Ureter (tissue), 1 donor: ENCODE results near the gene SMC5. TPM values are rescaled to one million over a fixed set of nuclear protein-coding genes. Genes with fewer than 3 reads are reported as not detected.
A peak's percentile ranks its signal among the peaks of the same experiment; 100 is the strongest.
"Not testable (repeated sequence)": the region's sequence is repeated elsewhere in the genome, so short reads cannot be mapped to it uniquely, and the experiment has no call there.

Experiments
- DNase-seq: peaks from one replicate; pipeline ENCODE4 v3.0.0-alpha.2; 2020; ENCODE audit warnings: low spot score
- total RNA-seq: library from RNA; stranded (reverse); gene quantifications from one replicate; pipeline ENCODE4 v1.2.4, GENCODE V29; 2023
- donor health status: DM: yes; HTN: yes; CAD: no.

SMC5 gene
- total RNA-seq, 1 donor from 2014 or later: 54.4 TPM

- DNase-seq: no peak
Measured at GRCh38 chr9:70363760-70364159, 105.0 kb downstream of the SMC5 start.

- DNase-seq: no peak
Measured at GRCh38 chr9:70367305-70367930, 108.6 kb downstream of the SMC5 start.

GRCh38 chr9:70374962-70375618 is 116.3 kb downstream of the SMC5 start:
- DNase-seq: no peak

- DNase-seq: no peak
Measured at GRCh38 chr9:70382046-70382708, 123.4 kb downstream of the SMC5 start.

- no peak for DNase-seq
Measured at GRCh38 chr9:70382709-70383605, 124.2 kb downstream of the SMC5 start.

- no peak for DNase-seq
Measured at GRCh38 chr9:70385426-70385825, 126.6 kb downstream of the SMC5 start.

- DNase-seq: no peak
Measured at GRCh38 chr9:70387663-70388062, 128.9 kb downstream of the SMC5 start.

- DNase-seq: no peak
Measured at GRCh38 chr9:70389188-70389587, 130.4 kb downstream of the SMC5 start.

GRCh38 chr9:70389621-70390266 is 131.0 kb downstream of the SMC5 start:
- no peak for DNase-seq

- DNase-seq: no peak
Measured at GRCh38 chr9:70390933-70391341, 132.2 kb downstream of the SMC5 start.

GRCh38 chr9:70392189-70392588 is 133.4 kb downstream of the SMC5 start:
- no peak for DNase-seq

GRCh38 chr9:70392850-70393249 is 134.1 kb downstream of the SMC5 start:
- DNase-seq: no peak

- DNase-seq: no peak
Measured at GRCh38 chr9:70395652-70396051, 136.9 kb downstream of the SMC5 start.

GRCh38 chr9:70398145-70398556 is 139.4 kb downstream of the SMC5 start:
- DNase-seq: no peak

- no peak for DNase-seq
Measured at GRCh38 chr9:70399141-70399540, 140.4 kb downstream of the SMC5 start.

- peak; percentile 10 for DNase-seq
Measured at GRCh38 chr9:70400107-70400892, 141.5 kb downstream of the SMC5 start.

GRCh38 chr9:70401241-70401640 is 142.5 kb downstream of the SMC5 start:
- not testable (repeated sequence) for DNase-seq

GRCh38 chr9:70402213-70402612 is 143.4 kb downstream of the SMC5 start:
- no peak for DNase-seq

- no peak for DNase-seq
Measured at GRCh38 chr9:70403166-70403565, 144.4 kb downstream of the SMC5 start.

- DNase-seq: no peak
Measured at GRCh38 chr9:70403618-70404025, 144.8 kb downstream of the SMC5 start.

GRCh38 chr9:70404261-70404660 is 145.5 kb downstream of the SMC5 start:
- no peak for DNase-seq
